Lower leg skin (tissue), 3 donors: ENCODE data around the gene RPL37A.

Experiments
- CTCF ChIP-seq, 3 donors: fragments of 450-650 bp; IDR thresholded peaks; one replicate each; pipeline ENCODE4 v1.5.1; 2016; ENCODE audit warnings: antibody characterized with exemption in 3 of 3, mild to moderate bottlenecking in 3 of 3, moderate library complexity in 2 of 3
- POLR2A ChIP-seq, 2 donors: fragments of 450-650 bp; IDR thresholded peaks; one replicate each; pipeline ENCODE4 v1.6.1; 2016 to 2017; ENCODE audit warnings: antibody characterized with exemption in 2 of 2, mild to moderate bottlenecking in 1 of 2, moderate library complexity in 1 of 2

- TF ChIP-seq CTCF (IDR thresholded peaks at IDR 0.05) (no peak), POLR2A (IDR thresholded peaks at IDR 0.05) (no peak)
These were observed 12.4 kb upstream of the RPL37A start for GRCh38 chr2:216486271-216486670.
